ENCODE results near the gene OSBPL3. TPM values are rescaled to one million over a fixed set of nuclear protein-coding genes. Genes with fewer than 3 reads are reported as not detected.

The OSBPL3 gene
- total RNA-seq, 1 experiment from 2014 or later, result 16.0 TPM

DNA sequence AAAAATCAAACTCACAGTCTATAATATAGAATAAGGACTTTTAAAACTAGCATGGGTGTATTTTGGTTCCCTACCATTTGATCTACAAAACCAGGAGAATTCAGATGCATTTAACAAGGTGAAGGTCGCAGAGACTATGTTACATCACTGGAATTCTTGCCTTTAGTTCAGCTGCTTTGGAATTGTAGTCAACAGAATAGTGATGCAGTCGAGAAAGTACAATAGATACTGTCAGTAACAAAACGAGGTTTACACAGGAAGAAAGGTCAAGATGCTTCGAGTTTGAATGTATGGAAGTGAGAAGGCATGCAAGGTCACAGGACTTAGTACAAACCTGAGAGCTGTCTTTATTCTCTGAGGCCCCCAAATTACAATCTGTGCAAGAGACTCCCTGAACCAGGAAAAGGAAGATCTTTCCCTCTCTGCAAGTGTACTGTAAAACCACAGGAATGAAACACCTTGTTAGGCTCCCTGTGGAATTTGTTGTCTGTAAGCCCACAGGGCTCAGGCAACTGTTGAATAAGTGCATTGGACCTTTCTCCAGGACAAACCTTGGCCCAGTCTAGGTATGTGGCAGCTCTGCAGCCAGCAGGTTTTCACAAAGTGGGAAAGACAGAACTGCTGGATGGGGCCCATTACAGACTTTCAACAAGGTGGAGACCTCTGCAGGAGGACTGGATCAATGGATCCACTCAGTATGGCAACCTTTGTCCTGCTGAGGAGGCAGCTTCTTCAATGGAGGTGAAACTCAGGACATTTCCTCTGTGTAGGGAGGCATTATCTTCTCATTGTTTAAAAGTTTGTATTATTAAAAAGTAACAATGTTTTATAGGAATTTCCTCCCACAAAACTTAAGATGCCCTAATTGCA, 121.6 kb downstream of the OSBPL3 start (continued):
- TF ChIP-seq OVOL2 (CRISPR knock-in tag; IDR thresholded peaks at IDR 0.05; ENCODE audit: borderline replicate concordance), result no peak
- TF ChIP-seq ELF4 (CRISPR knock-in tag; IDR thresholded peaks at IDR 0.05; ENCODE audit: low read depth), result no peak

DNA sequence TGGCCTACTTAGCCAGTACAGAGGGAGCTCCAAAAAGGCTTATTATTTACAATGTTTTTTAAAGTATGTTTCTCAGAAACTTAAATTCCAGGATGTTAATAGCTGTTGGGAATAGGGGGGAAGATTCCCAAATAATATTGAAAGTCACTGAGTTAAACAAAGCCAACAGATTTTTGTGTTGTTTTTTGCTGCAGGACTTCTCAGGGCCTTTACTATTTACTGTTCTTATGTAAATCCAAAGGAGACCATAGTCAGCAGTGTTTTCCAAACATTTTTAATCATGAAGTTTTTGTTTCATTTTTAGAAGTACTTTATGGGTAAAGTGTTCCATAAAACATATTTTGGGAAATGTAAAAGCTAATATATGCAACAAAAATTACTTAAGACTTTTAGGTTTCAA, 122.4 kb downstream of the OSBPL3 start:
- no peak overlapping the region for H3K27ac Mint-ChIP-seq
- DNase-seq (ENCODE audit: low spot score), result no peak
- ChIA-PET CTCF (no interaction called here), POLR2A (no interaction called here)
- H3K4me1 Mint-ChIP-seq, result peaks cover 19% of the 10 kb centered on the region
- TF ChIP-seq PRRX2 (CRISPR knock-in tag; IDR thresholded peaks at IDR 0.05), result no peak
- TF ChIP-seq, protein P1, sequence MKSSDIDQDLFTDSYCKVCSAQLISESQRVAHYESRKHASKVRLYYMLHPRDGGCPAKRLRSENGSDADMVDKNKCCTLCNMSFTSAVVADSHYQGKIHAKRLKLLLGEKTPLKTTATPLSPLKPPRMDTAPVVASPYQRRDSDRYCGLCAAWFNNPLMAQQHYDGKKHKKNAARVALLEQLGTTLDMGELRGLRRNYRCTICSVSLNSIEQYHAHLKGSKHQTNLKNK (CRISPR knock-in tag; IDR thresholded peaks at IDR 0.05), result no peak
- TF ChIP-seq GRHL2 (CRISPR knock-in tag; IDR thresholded peaks at IDR 0.05; ENCODE audit: insufficient replicate concordance, severe bottlenecking), result no peak
- TF ChIP-seq, protein P2, sequence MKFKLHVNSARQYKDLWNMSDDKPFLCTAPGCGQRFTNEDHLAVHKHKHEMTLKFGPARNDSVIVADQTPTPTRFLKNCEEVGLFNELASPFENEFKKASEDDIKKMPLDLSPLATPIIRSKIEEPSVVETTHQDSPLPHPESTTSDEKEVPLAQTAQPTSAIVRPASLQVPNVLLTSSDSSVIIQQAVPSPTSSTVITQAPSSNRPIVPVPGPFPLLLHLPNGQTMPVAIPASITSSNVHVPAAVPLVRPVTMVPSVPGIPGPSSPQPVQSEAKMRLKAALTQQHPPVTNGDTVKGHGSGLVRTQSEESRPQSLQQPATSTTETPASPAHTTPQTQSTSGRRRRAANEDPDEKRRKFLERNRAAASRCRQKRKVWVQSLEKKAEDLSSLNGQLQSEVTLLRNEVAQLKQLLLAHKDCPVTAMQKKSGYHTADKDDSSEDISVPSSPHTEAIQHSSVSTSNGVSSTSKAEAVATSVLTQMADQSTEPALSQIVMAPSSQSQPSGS (CRISPR knock-in tag; IDR thresholded peaks at IDR 0.05; ENCODE audit: borderline replicate concordance, low read depth), result no peak
- no peak for TF ChIP-seq ELF4 (CRISPR knock-in tag; IDR thresholded peaks at IDR 0.05; ENCODE audit: low read depth)
- TF ChIP-seq HMGA2 (CRISPR knock-in tag; IDR thresholded peaks at IDR 0.05), result no peak
- TF ChIP-seq, protein P3, sequence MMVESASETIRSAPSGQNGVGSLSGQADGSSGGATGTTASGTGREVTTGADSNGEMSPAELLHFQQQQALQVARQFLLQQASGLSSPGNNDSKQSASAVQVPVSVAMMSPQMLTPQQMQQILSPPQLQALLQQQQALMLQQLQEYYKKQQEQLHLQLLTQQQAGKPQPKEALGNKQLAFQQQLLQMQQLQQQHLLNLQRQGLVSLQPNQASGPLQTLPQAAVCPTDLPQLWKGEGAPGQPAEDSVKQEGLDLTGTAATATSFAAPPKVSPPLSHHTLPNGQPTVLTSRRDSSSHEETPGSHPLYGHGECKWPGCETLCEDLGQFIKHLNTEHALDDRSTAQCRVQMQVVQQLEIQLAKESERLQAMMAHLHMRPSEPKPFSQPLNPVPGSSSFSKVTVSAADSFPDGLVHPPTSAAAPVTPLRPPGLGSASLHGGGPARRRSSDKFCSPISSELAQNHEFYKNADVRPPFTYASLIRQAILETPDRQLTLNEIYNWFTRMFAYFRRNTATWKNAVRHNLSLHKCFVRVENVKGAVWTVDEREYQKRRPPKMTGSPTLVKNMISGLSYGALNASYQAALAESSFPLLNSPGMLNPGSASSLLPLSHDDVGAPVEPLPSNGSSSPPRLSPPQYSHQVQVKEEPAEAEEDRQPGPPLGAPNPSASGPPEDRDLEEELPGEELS (CRISPR knock-in tag; IDR thresholded peaks at IDR 0.05), result no peak
- TF ChIP-seq NFATC4 (CRISPR knock-in tag; IDR thresholded peaks at IDR 0.05), result no peak
- no peak for TF ChIP-seq ZNF671 (CRISPR knock-in tag; IDR thresholded peaks at IDR 0.05)
- no peak for TF ChIP-seq ZBTB21 (CRISPR knock-in tag; IDR thresholded peaks at IDR 0.05; ENCODE audit: borderline replicate concordance)
- TF ChIP-seq, protein P4, sequence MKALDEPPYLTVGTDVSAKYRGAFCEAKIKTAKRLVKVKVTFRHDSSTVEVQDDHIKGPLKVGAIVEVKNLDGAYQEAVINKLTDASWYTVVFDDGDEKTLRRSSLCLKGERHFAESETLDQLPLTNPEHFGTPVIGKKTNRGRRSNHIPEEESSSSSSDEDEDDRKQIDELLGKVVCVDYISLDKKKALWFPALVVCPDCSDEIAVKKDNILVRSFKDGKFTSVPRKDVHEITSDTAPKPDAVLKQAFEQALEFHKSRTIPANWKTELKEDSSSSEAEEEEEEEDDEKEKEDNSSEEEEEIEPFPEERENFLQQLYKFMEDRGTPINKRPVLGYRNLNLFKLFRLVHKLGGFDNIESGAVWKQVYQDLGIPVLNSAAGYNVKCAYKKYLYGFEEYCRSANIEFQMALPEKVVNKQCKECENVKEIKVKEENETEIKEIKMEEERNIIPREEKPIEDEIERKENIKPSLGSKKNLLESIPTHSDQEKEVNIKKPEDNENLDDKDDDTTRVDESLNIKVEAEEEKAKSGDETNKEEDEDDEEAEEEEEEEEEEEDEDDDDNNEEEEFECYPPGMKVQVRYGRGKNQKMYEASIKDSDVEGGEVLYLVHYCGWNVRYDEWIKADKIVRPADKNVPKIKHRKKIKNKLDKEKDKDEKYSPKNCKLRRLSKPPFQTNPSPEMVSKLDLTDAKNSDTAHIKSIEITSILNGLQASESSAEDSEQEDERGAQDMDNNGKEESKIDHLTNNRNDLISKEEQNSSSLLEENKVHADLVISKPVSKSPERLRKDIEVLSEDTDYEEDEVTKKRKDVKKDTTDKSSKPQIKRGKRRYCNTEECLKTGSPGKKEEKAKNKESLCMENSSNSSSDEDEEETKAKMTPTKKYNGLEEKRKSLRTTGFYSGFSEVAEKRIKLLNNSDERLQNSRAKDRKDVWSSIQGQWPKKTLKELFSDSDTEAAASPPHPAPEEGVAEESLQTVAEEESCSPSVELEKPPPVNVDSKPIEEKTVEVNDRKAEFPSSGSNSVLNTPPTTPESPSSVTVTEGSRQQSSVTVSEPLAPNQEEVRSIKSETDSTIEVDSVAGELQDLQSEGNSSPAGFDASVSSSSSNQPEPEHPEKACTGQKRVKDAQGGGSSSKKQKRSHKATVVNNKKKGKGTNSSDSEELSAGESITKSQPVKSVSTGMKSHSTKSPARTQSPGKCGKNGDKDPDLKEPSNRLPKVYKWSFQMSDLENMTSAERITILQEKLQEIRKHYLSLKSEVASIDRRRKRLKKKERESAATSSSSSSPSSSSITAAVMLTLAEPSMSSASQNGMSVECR (CRISPR knock-in tag; IDR thresholded peaks at IDR 0.05; ENCODE audit: borderline replicate concordance), result no peak
- TF ChIP-seq, protein P5, sequence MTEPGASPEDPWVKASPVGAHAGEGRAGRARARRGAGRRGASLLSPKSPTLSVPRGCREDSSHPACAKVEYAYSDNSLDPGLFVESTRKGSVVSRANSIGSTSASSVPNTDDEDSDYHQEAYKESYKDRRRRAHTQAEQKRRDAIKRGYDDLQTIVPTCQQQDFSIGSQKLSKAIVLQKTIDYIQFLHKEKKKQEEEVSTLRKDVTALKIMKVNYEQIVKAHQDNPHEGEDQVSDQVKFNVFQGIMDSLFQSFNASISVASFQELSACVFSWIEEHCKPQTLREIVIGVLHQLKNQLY (CRISPR knock-in tag; IDR thresholded peaks at IDR 0.05), result no peak
- no peak for TF ChIP-seq ZNF317 (CRISPR knock-in tag; IDR thresholded peaks at IDR 0.05; ENCODE audit: borderline replicate concordance, low read depth)
- TF ChIP-seq ZNF416 (CRISPR knock-in tag; IDR thresholded peaks at IDR 0.05), result no peak
- TF ChIP-seq GABPB1 (CRISPR knock-in tag; IDR thresholded peaks at IDR 0.05), result no peak
- TF ChIP-seq FOXK1 (CRISPR knock-in tag; IDR thresholded peaks at IDR 0.05), result no peak
- 0 out of 2 replicates have a peak, but pooled peaks cover 3% of the 10 kb centered on the region for H3K9me3 Mint-ChIP-seq
- H3K27me3 Mint-ChIP-seq (ENCODE audit: low read depth), result no peaks in the 10 kb centered on the region; the same call in 1 of the 2 replicates
- peaks cover 18% of the 10 kb centered on the region for H3K36me3 Mint-ChIP-seq
- H3K4me3 Mint-ChIP-seq, result no peak overlapping the region
- ATAC-seq, result no peak
